ENCODE results near the gene PDE8A.
"Not testable (repeated sequence)": the region's sequence is repeated elsewhere in the genome, so short reads cannot be mapped to it uniquely, and the experiment has no call there.

PDE8A gene

DNA sequence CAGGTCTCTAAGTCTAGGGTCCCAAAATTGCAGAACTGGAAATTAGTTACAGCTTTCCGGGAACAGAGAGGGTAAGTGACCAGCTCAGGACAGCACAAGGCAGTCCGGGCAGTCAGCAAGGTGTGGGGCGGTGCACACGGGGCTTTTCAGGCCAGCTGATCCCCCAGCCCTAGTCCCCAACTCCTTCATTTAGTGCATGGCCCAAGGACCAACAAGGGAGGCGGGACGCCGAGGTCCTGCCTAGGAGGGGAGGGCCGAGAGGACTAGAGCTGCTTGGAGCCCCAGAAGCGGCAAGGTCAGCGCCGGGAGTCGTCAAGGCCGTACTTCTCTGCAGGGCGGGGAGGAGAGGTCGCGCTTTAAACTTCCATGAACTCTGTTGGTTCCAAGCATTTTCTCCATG lies 2.0 kb upstream of the PDE8A start:
- H3K4me1 ChIP-seq (ENCODE audit: control insufficient read depth, insufficient read depth, low read length): peaks cover 20% of the 10 kb centered on the region; the same call in 1 of the 2 replicates
- no peak overlapping the region for H3K9ac ChIP-seq (ENCODE audit: low read depth, low read length)
- no peak overlapping the region for H3K27ac ChIP-seq (ENCODE audit: low read depth, low read length)
- H3K4me3 ChIP-seq (ENCODE audit: low read depth, low read length): peak overlapping the region; percentile 80
- no peaks in the 10 kb centered on the region for H3K36me3 ChIP-seq (ENCODE audit: control insufficient read depth, insufficient read depth, low read length)
- no peaks in the 10 kb centered on the region for H3K9me3 ChIP-seq (ENCODE audit: control insufficient read depth, insufficient read depth, low read length)
- H3K27me3 ChIP-seq (ENCODE audit: control insufficient read depth, insufficient read depth, low read length): peaks cover 49% of the 10 kb centered on the region

DNA sequence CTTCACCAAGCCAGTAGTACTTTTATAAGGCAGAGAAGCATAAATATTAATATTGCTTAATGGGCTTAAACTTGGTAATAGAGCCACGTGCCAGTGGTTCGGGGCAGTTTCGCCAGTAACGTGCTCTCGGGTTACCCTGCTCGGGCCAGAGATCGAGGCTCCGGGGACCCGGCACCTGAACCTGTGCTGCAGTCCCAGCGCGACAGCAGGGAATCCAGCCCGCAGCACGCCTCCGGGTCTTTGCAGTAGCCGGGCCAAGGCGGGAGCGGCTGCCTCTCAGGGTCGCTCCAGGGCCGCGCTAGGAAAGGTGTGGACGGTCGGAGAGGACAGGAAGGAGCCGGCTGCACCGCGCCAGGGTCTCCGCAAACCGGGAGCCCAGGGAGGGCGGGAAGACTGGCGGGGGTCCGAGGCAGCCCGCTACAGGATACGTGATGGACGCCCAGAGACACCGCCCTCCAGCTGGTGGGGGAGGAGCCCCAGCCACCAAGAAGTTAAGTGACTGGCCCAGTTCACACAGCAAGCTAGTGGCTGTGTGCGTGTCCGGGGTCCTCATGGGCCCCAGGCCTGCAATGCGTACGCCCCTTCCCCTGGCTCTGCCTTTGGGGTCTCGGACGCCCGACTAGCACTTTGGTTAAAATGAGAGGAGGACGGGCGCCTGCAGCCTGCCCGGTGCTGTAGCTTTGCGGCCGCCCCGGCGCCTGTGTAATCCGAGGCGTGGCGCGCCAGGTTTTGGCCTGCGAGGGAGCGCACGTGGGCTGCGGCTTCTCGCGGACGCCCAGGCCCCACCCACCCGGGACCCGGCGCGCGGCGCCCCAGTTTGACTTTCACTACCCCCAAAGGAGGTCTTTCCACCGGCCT lies 1.2 kb upstream of the PDE8A start:
- H3K36me3 ChIP-seq (ENCODE audit: control insufficient read depth, insufficient read depth, low read length): no peaks in the 10 kb centered on the region
- H3K9me3 ChIP-seq (ENCODE audit: control insufficient read depth, insufficient read depth, low read length): no peaks in the 10 kb centered on the region
- H3K4me3 ChIP-seq (ENCODE audit: low read depth, low read length): peak overlapping the region; percentile 80
- H3K9ac ChIP-seq (ENCODE audit: low read depth, low read length): peak overlapping the region; percentile 30; the same call in 1 of the 2 replicates
- peaks cover 52% of the 10 kb centered on the region for H3K27me3 ChIP-seq (ENCODE audit: control insufficient read depth, insufficient read depth, low read length)
- peak overlapping the region; percentile 75 for H3K27ac ChIP-seq (ENCODE audit: low read depth, low read length)
- H3K4me1 ChIP-seq (ENCODE audit: control insufficient read depth, insufficient read depth, low read length): peaks cover 20% of the 10 kb centered on the region; the same call in 1 of the 2 replicates

DNA sequence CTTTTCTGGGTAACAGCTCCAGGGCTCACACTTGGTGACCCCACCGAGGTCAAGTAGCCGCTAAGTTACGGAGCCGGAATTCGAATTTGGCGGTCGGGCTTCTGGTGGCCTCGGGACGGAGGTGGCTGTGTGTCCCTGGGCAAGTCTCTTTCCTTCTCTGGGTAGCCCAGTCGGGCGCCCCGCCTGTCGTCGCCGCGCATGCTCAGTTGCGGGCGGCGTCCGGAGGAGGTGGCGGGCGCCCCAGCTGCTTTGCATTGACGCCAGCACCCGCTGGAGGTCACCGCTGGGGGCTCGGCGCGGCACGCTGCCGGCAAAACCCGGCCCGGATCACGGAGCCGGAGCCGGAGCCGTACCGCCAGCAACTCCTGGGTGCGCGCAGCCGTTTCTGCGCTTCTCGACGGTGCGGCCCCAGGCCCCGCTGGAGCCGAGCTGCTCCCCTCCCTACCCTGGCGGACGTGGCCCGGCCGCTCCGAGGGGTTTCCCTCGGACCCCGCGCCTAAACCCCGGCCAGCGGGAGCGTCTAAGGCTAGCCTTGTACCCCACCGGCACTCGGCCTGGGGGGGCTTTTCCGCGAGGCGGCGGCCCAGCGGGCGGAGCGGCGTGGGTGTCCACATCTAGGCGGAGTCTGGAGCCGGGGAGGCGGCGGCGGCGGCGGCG lies 474 bp upstream of the PDE8A start:
- Histone ChIP-seq H3K9me3 (ENCODE audit: control insufficient read depth, insufficient read depth, low read length) (no peaks in the 10 kb centered on the region), H3K9ac (ENCODE audit: low read depth, low read length) (0 out of 2 replicates have a peak overlapping the region, but pooled peaks have one; percentile 30), H3K4me3 (ENCODE audit: low read depth, low read length) (peak overlapping the region; percentile 80), H3K27me3 (ENCODE audit: control insufficient read depth, insufficient read depth, low read length) (peaks cover 52% of the 10 kb centered on the region), H3K27ac (ENCODE audit: low read depth, low read length) (peak overlapping the region; percentile 75), H3K4me1 (ENCODE audit: control insufficient read depth, insufficient read depth, low read length) (peaks cover 20% of the 10 kb centered on the region; the same call in 1 of the 2 replicates), H3K36me3 (ENCODE audit: control insufficient read depth, insufficient read depth, low read length) (no peaks in the 10 kb centered on the region)

DNA sequence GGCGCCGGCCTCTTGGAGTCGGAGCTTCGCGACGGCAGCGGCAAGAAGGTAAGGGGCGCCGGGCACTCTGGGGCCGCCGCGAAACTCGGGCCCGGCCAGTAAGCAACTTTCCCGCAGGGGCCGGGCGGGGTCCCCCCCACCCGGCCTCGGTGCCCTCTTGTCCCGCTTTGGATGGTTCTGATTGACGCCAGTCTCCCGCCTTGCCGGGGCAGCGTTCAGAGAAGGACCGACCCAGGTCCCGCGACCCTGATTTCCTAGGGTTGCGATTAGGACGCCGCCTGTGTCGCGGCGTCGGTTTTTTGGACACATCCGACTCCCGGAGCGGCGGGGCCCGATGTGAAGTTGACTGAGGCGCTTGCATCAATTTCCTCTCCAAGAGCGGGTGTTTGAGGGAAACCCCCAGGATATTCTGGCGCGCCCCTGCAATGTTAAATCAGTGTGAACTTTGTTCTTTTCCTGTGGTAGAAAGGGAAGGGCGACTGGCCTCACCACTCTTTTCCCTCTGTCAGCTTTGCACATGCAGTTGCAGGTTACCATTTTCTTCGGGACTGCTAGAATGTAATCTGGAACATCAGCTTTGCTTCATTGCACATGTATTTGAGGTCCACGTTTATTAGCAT lies 755 bp downstream of the PDE8A start:
- no peaks in the 10 kb centered on the region for H3K36me3 ChIP-seq (ENCODE audit: control insufficient read depth, insufficient read depth, low read length)
- H3K27me3 ChIP-seq (ENCODE audit: control insufficient read depth, insufficient read depth, low read length): peaks cover 52% of the 10 kb centered on the region
- H3K27ac ChIP-seq (ENCODE audit: low read depth, low read length): no peak overlapping the region
- peaks cover 20% of the 10 kb centered on the region; the same call in 1 of the 2 replicates for H3K4me1 ChIP-seq (ENCODE audit: control insufficient read depth, insufficient read depth, low read length)
- H3K4me3 ChIP-seq (ENCODE audit: low read depth, low read length): peak overlapping the region; percentile 80
- no peaks in the 10 kb centered on the region for H3K9me3 ChIP-seq (ENCODE audit: control insufficient read depth, insufficient read depth, low read length)
- H3K9ac ChIP-seq (ENCODE audit: low read depth, low read length): no peak overlapping the region

DNA sequence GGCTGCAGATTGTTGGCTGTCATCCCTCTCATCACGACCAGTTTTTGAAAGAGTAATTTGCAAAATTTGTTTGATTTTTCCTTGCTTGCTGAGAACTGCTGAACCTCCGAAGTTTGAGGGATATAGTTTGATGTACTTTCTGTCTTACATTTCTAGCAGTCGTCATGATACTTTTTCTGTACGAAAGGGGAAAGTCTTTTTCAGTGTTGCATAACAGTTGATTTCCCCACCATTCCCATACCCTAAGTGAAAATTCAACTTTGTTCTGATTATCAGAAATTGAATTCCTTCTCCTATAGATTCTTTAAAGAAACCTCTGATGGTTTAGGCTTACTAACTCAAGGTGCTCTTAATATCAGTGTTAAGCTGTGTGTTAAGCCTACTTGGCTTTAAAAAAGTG lies 1.6 kb downstream of the PDE8A start:
- Histone ChIP-seq H3K27ac (ENCODE audit: low read depth, low read length) (no peak overlapping the region), H3K36me3 (ENCODE audit: control insufficient read depth, insufficient read depth, low read length) (no peaks in the 10 kb centered on the region), H3K27me3 (ENCODE audit: control insufficient read depth, insufficient read depth, low read length) (peaks cover 51% of the 10 kb centered on the region), H3K4me3 (ENCODE audit: low read depth, low read length) (peak overlapping the region; percentile 80; the same call in 1 of the 2 replicates), H3K9ac (ENCODE audit: low read depth, low read length) (no peak overlapping the region), H3K9me3 (ENCODE audit: control insufficient read depth, insufficient read depth, low read length) (no peaks in the 10 kb centered on the region), H3K4me1 (ENCODE audit: control insufficient read depth, insufficient read depth, low read length) (peaks cover 20% of the 10 kb centered on the region; the same call in 1 of the 2 replicates)

DNA sequence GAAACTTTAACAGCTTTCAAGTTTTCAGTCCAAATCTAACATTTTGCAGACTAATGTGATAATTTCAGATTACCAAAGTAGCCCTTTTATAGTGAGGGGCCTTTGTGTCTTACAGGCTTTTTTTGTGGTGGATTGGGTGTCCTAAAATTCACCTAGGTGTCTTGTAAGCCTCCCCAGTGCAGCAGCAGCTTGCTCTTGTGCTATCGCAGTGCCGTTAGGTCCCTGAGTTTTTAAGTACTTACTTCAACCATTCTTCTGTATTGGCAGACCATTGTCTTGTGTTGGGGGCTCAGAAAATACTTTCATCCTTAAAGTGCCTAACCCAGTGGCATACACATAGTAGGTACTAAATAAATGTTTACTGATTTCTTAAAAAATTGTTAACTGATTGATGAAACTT lies 2.1 kb downstream of the PDE8A start:
- peaks cover 20% of the 10 kb centered on the region; the same call in 1 of the 2 replicates for H3K4me1 ChIP-seq (ENCODE audit: control insufficient read depth, insufficient read depth, low read length)
- H3K27ac ChIP-seq (ENCODE audit: low read depth, low read length): no peak overlapping the region
- H3K4me3 ChIP-seq (ENCODE audit: low read depth, low read length): no peak overlapping the region

DNA sequence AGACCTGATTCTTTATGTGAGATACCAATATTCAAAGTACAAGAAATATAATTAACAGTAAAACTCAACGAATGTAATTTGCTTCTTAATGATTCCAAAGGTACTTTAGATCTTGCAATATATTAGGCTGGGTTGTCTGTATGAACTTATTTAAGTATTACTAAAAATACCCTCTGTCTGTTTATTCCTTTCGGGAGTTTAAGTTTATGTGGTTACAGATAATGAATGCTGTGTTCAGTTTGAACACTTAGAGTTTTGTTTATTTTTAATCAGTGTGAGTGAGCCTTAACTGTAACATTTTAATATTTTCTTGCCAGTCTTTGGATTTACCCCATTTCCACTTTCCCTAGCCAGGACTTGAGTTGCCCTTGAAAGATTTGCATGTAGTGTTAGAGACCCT lies 3.5 kb downstream of the PDE8A start:
- Histone ChIP-seq H3K4me1 (ENCODE audit: control insufficient read depth, insufficient read depth, low read length) (peaks cover 11% of the 10 kb centered on the region; the same call in 1 of the 2 replicates), H3K4me3 (ENCODE audit: low read depth, low read length) (no peak overlapping the region)

More for the DNA sequence above, 2.1 kb downstream of the PDE8A start:
- Histone ChIP-seq H3K27me3 (ENCODE audit: control insufficient read depth, insufficient read depth, low read length) (peaks cover 47% of the 10 kb centered on the region), H3K9me3 (ENCODE audit: control insufficient read depth, insufficient read depth, low read length) (no peaks in the 10 kb centered on the region), H3K9ac (ENCODE audit: low read depth, low read length) (no peak overlapping the region), H3K36me3 (ENCODE audit: control insufficient read depth, insufficient read depth, low read length) (no peaks in the 10 kb centered on the region)

DNA sequence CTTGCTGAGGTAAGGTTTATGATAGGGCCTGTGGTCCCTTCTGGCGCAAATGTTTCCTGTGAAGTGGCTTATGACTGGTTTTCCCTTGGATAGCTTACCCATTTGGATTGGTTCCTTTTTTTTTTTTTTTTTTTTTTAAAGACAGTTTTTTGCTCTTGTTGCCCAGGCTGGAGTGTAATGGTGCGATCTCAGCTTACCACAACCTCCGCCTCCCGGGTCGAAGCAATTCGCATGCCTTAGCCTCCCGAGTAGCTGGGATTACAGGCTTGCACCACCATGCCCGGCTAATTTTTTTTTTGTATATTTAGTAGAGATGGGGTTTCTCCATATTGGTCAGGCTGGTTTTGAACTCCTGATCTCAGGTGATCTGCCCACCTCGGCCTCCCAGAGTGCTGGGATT lies 5.7 kb downstream of the PDE8A start:
- H3K9me3 ChIP-seq (ENCODE audit: control insufficient read depth, insufficient read depth, low read length); H3K27ac ChIP-seq (ENCODE audit: low read depth, low read length); H3K36me3 ChIP-seq (ENCODE audit: control insufficient read depth, insufficient read depth, low read length); H3K9ac ChIP-seq (ENCODE audit: low read depth, low read length); H3K4me3 ChIP-seq (ENCODE audit: low read depth, low read length): not testable (repeated sequence)
- Histone ChIP-seq H3K27me3 (ENCODE audit: control insufficient read depth, insufficient read depth, low read length) (peaks cover 26% of the 10 kb centered on the region), H3K4me1 (ENCODE audit: control insufficient read depth, insufficient read depth, low read length) (peaks cover 11% of the 10 kb centered on the region; the same call in 1 of the 2 replicates)

More for the DNA sequence above, 3.5 kb downstream of the PDE8A start:
- no peak overlapping the region for H3K27ac ChIP-seq (ENCODE audit: low read depth, low read length)
- H3K27me3 ChIP-seq (ENCODE audit: control insufficient read depth, insufficient read depth, low read length): peaks cover 34% of the 10 kb centered on the region
- no peaks in the 10 kb centered on the region for H3K9me3 ChIP-seq (ENCODE audit: control insufficient read depth, insufficient read depth, low read length)
- H3K9ac ChIP-seq (ENCODE audit: low read depth, low read length): no peak overlapping the region
- no peaks in the 10 kb centered on the region for H3K36me3 ChIP-seq (ENCODE audit: control insufficient read depth, insufficient read depth, low read length)

DNA sequence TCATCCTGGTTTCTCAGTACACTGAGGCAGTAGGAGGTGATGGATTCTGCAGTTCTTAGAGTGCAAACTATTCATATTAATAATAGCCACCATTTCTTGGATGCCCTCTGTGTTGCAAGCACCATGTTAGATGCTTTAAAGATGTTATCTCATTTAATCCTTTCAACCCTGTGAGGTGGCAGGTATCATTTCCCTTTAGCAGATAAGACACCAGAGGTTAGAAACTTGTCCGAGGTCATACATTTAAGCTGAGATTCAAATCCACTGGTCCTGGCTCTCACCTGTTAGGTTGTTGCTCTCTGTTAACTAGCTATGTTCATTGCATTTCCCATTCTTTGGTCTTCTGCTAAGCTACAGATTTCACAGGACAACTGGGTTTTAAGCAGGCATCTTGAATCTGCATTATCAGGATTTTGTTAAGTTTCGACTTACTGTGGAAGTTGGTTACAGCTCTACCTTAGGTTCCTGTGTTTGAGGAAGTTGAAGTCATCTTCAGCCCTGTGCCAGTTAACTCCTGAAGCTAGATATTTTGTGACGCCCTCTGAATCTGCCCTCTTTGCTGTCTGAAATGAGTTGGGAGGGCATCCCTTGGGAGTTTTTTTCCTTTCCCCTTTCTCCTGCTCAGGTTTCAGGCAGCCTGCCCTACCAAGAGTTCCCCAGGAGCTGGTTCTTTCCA lies 6.4 kb downstream of the PDE8A start:
- H3K36me3 ChIP-seq (ENCODE audit: control insufficient read depth, insufficient read depth, low read length): no peaks in the 10 kb centered on the region
- no peak overlapping the region for H3K27ac ChIP-seq (ENCODE audit: low read depth, low read length)
- 0 out of 2 replicates have a peak, but pooled peaks cover 5% of the 10 kb centered on the region for H3K4me1 ChIP-seq (ENCODE audit: control insufficient read depth, insufficient read depth, low read length)
- no peak overlapping the region for H3K9ac ChIP-seq (ENCODE audit: low read depth, low read length)
- H3K27me3 ChIP-seq (ENCODE audit: control insufficient read depth, insufficient read depth, low read length): peaks cover 18% of the 10 kb centered on the region
- no peaks in the 10 kb centered on the region for H3K9me3 ChIP-seq (ENCODE audit: control insufficient read depth, insufficient read depth, low read length)
- H3K4me3 ChIP-seq (ENCODE audit: low read depth, low read length): no peak overlapping the region

DNA sequence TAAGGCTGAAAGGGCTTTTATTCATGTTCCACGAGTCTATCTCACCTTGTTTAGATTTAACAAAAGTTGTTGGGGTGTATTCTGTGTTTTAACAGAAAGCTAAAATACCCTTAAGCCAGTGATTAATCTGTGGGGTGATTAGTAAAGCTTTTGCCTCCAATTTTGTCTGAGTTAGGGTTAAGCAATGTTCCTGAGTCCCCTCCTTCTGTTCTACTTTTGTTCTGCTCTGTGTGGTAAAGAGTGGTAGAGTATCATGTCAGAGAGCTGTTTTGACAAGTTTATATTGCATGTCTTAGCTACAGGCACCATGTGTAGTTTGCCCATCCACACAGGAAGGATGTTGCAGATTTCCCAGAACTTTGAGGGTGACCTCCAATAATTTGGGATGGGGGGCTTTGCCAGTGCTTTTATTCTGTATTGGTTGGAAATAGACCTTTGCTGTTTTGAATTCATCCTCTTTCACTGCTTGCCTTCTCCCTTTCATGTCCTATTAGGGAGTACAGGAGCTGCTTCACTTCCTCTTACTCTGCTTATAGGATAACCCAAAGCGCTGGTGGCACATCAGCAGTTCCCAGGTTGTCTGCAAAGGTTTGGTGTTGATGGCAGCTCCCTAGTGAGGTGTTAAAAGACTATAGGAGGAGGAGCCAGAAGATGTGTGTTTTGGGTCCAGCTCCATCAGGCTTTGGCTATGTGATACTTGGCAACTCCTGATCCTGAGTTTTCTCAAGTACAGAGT lies 7.4 kb downstream of the PDE8A start:
- no peak overlapping the region for H3K27ac ChIP-seq (ENCODE audit: low read depth, low read length)
- H3K9ac ChIP-seq (ENCODE audit: low read depth, low read length): no peak overlapping the region
- no peaks in the 10 kb centered on the region for H3K36me3 ChIP-seq (ENCODE audit: control insufficient read depth, insufficient read depth, low read length)
- H3K4me3 ChIP-seq (ENCODE audit: low read depth, low read length): no peak overlapping the region
- peaks cover 8% of the 10 kb centered on the region for H3K27me3 ChIP-seq (ENCODE audit: control insufficient read depth, insufficient read depth, low read length)
- H3K4me1 ChIP-seq (ENCODE audit: control insufficient read depth, insufficient read depth, low read length): no peaks in the 10 kb centered on the region
- no peaks in the 10 kb centered on the region for H3K9me3 ChIP-seq (ENCODE audit: control insufficient read depth, insufficient read depth, low read length)

Measured in HUES48 (cell line).